Endothelial cell of umbilical vein (primary cell): ENCODE measurements around the gene PXT1. TPM values are rescaled to one million over a fixed set of nuclear protein-coding genes. Genes with fewer than 3 reads are reported as not detected.

Experiments
- BruUV-seq: library from RNA; stranded (reverse); fragments of 400-500 nt; replicated peaks from 2 replicates; lab custom pipeline; 2021; lab: Mats Ljungman, UMichigan
- CTCF ChIA-PET: fragments of 300-600, 350-600 bp; sonication (Branson Sonifier 250); formaldehyde crosslinking; loops from one replicate; lab custom pipeline; 2021; ENCODE audit warnings: antibody characterized with exemption, inconsistent platforms; lab: Charles Lee
- POLR2A ChIA-PET: fragments of 300-600, 350-600 bp; sonication (Branson Sonifier 250); formaldehyde crosslinking; loops from one replicate; lab custom pipeline; 2021; ENCODE audit warnings: antibody characterized with exemption, inconsistent platforms; lab: Charles Lee
- DNase-seq: peaks from one replicate; pipeline ENCODE4 v3.0.0-alpha.2; 2011; ENCODE audit warnings: low read depth, low spot score
- FAIRE-seq: peaks from 2 replicates; lab custom pipeline; 2011; peaks lifted over from hg19 to GRCh38; lab: Jason Lieb, UNC
- H2AFZ ChIP-seq: 2 replicates; pipeline ENCODE4 v1.6.0; 2012; ENCODE audit warnings: low read depth, low read length, control low read depth, inconsistent platforms
- H3K27ac ChIP-seq: 2 replicates; pipeline ENCODE4 v1.5.1; 2011; ENCODE audit warnings: low read depth, mild to moderate bottlenecking, control low read depth, low read length, moderate library complexity; ENCODE audit not compliant: insufficient read depth
- H3K27me3 ChIP-seq, 2 experiments: 2 replicates each; pipeline versions ENCODE4 v1.6.0 to v1.6.1; 2011; ENCODE audit warnings: low read length in 2 of 2, mixed read lengths in 1 of 2; ENCODE audit not compliant: control insufficient read depth in 2 of 2, insufficient read depth in 2 of 2
- H3K36me3 ChIP-seq, 2 experiments: 2 replicates in 1 of 2; 3 replicates in 1 of 2; pipeline ENCODE4 v1.5.1; 2011; ENCODE audit warnings: low read length in 2 of 2, mild to moderate bottlenecking in 1 of 2, moderate library complexity in 1 of 2; ENCODE audit not compliant: control insufficient read depth in 2 of 2, insufficient read depth in 2 of 2; ENCODE audit errors: extremely low read depth in 1 of 2
- H3K4me1 ChIP-seq: 3 replicates; pipeline ENCODE4 v1.5.1; 2011; ENCODE audit warnings: mild to moderate bottlenecking, low read length; ENCODE audit not compliant: control insufficient read depth, insufficient read depth; ENCODE audit errors: extremely low read depth
- H3K4me2 ChIP-seq: 2 replicates; pipeline ENCODE4 v1.6.1; 2011; ENCODE audit warnings: low read length, control low read depth, mixed read lengths; ENCODE audit not compliant: insufficient read depth
- H3K4me3 ChIP-seq, 3 experiments: fragments of 200-600 bp in 1 of 3; sonication (generic), shearing (Covaris generic) in 1 of 3; replicated peaks in 1 of 3; 2 replicates each; pipeline ENCODE4 v1.5.1; 2011 to 2016; ENCODE audit warnings: control low read depth in 3 of 3, low read length in 3 of 3, mild to moderate bottlenecking in 2 of 3, inconsistent platforms in 1 of 3, low read depth in 1 of 3, moderate library complexity in 1 of 3; ENCODE audit not compliant: insufficient read depth in 1 of 3
- H3K79me2 ChIP-seq: 2 replicates; pipeline ENCODE4 v1.6.0; 2012; ENCODE audit warnings: low read length, inconsistent platforms; ENCODE audit not compliant: control insufficient read depth, insufficient read depth
- H3K9ac ChIP-seq: replicated peaks from 2 replicates; pipeline ENCODE3; 2011; ENCODE audit warnings: low read length, control low read depth; ENCODE audit not compliant: insufficient read depth; ENCODE audit errors: extremely low read depth
- H3K9me1 ChIP-seq: replicated peaks from 3 replicates; pipeline ENCODE4 v1.6.0; 2011; ENCODE audit warnings: mild to moderate bottlenecking, low read length; ENCODE audit not compliant: control insufficient read depth, insufficient read depth; ENCODE audit errors: extremely low read depth
- H3K9me3 ChIP-seq: replicated peaks from 2 replicates; pipeline ENCODE4 v1.5.1; 2012; ENCODE audit warnings: low read length, inconsistent platforms; ENCODE audit not compliant: control insufficient read depth, insufficient read depth
- H4K20me1 ChIP-seq: replicated peaks from 2 replicates; pipeline ENCODE3; 2011; ENCODE audit warnings: mild to moderate bottlenecking, low read length; ENCODE audit not compliant: control insufficient read depth, insufficient read depth; ENCODE audit errors: extremely low read depth
- CTCF ChIP-seq, 2 donors: IDR thresholded peaks; 1 replicate in 1 of 2; 2 replicates in 1 of 2; pipeline ENCODE4 v1.5.1; 2011; ENCODE audit warnings: low read length in 2 of 2, mild to moderate bottlenecking in 2 of 2, moderate library complexity in 2 of 2, control low read depth in 1 of 2, inconsistent platforms in 1 of 2, low read depth in 1 of 2; ENCODE audit not compliant: insufficient read depth in 1 of 2; ENCODE audit errors: extremely low read depth in 1 of 2
- EZH2 ChIP-seq: IDR thresholded peaks from 2 replicates; pipeline ENCODE4 v1.6.1; 2012; ENCODE audit warnings: borderline replicate concordance, low read depth, mild to moderate bottlenecking, moderate library complexity, low read length, inconsistent platforms; ENCODE audit not compliant: severe bottlenecking
- GATA2 ChIP-seq: IDR thresholded peaks from 2 replicates; pipeline ENCODE4 v1.7.0; 2011; ENCODE audit warnings: low read depth, mild to moderate bottlenecking, moderate library complexity, mixed read lengths, low read length; ENCODE audit not compliant: insufficient read length, insufficient read depth
- POLR2A ChIP-seq: IDR thresholded peaks from 2 replicates; pipeline ENCODE4 v1.6.1; 2012; ENCODE audit warnings: low read depth, mild to moderate bottlenecking, control low read depth, low read length
- POLR2AphosphoS5 ChIP-seq: IDR thresholded peaks from 2 replicates; pipeline ENCODE4 v1.6.1; 2012; ENCODE audit warnings: low read depth, mild to moderate bottlenecking, control low read depth, low read length, moderate library complexity; ENCODE audit not compliant: insufficient read depth
- dilution Hi-C: fragments of 300-500 bp; cut with MboI; formaldehyde crosslinking; loops from one replicate; pipeline ENCODE4 v1.15.0; 2019; ENCODE audit warnings: low sequenced_read_pairs; ENCODE audit not compliant: extremely low pct_ligation_motif_present
- intact Hi-C: fragments of 100-400 bp; cut with micrococcal nuclease; formaldehyde crosslinking; loops from one replicate; pipeline ENCODE4 v1.10.0; 2022
- polyA plus RNA-seq, 4 experiments: library from polyadenylated mRNA; depleted of rRNA in 3 of 4; stranded (reverse) in 3 of 4; unstranded in 1 of 4; fragments of >200 nt; gene quantifications; 2 replicates each; pipeline versions ENCODE4 v1.2.1 to v1.2.3, GENCODE V29; 2011 to 2012; ENCODE audit warnings: missing spikeins in 1 of 4
- total RNA-seq: library from RNA; stranded (reverse); gene quantifications from 2 replicates; pipeline ENCODE4 v1.2.3, GENCODE V29; 2021

The PXT1 gene
- total and polyA plus RNA-seq, 2 donors (not counting 3 experiments of a cell fraction or from before 2014, with no cell fraction given), result not detected

GRCh38 chr6:36389353-36389752, 53.3 kb downstream of the PXT1 start:
- H3K4me3 ChIP-seq, result no peak overlapping the region
- TF ChIP-seq POLR2A, result no peak
- TF ChIP-seq POLR2AphosphoS5, result no peak
- TF ChIP-seq CTCF (IDR thresholded peaks at IDR 0.05; ENCODE audit: extremely low read depth in 1 of 2, insufficient read depth in 1 of 2, low read depth in 1 of 2, low read length in 2 of 2), result no peak
- no peak for TF ChIP-seq GATA2
- no peak for TF ChIP-seq EZH2
- intact Hi-C loops (no loop called here), dilution Hi-C loops (no loop called here)
- DNase-seq (no peak), FAIRE-seq (no peak)
- no peaks in the 10 kb centered on the region for H4K20me1 ChIP-seq
- no peaks in the 10 kb centered on the region for H3K79me2 ChIP-seq
- BruUV-seq, result no TSS peak
- no peak overlapping the region for H3K27ac ChIP-seq
- no peak overlapping the region for H2AFZ ChIP-seq
- POLR2A ChIA-PET, result no interaction called here
- no peaks in the 10 kb centered on the region for H3K9me3 ChIP-seq
- H3K4me2 ChIP-seq, result no peak overlapping the region
- peaks cover 13% of the 10 kb centered on the region for H3K4me1 ChIP-seq
- CTCF ChIA-PET, result no interaction called here
- no peak overlapping the region for H3K9ac ChIP-seq
- no peaks in the 10 kb centered on the region for H3K36me3 ChIP-seq
- peaks cover 18 to 27% of the 10 kb centered on the region in 2 experiments for H3K27me3 ChIP-seq
- no peaks in the 10 kb centered on the region for H3K9me1 ChIP-seq
